Measurements from ENCODE around the gene ACSBG1.

Gene ACSBG1

GRCh38 chr15:78207641-78208340, 26.6 kb downstream of the ACSBG1 start:
- no peak for TF ChIP-seq CTCF (conservative IDR thresholded peaks at IDR 0.05; ENCODE audit: low read depth, low read length)
- H3K4me3 ChIP-seq (ENCODE audit: low read length): no peak overlapping the region
- DNase-seq (ENCODE audit: low read depth): no peak

GRCh38 chr15:78207110-78207458, 27.3 kb downstream of the ACSBG1 start:
- no peak for DNase-seq (ENCODE audit: low read depth)
- no peak overlapping the region for H3K4me3 ChIP-seq (ENCODE audit: low read length)
- TF ChIP-seq CTCF (conservative IDR thresholded peaks at IDR 0.05; ENCODE audit: low read depth, low read length): no peak

GRCh38 chr15:78206326-78207109, 27.8 kb downstream of the ACSBG1 start:
- no peak for TF ChIP-seq CTCF (conservative IDR thresholded peaks at IDR 0.05; ENCODE audit: low read depth, low read length)
- DNase-seq (ENCODE audit: low read depth): peak; percentile 48
- no peak overlapping the region for H3K4me3 ChIP-seq (ENCODE audit: low read length)

- no peak for TF ChIP-seq CTCF (conservative IDR thresholded peaks at IDR 0.05; ENCODE audit: low read depth, low read length)
- DNase-seq (ENCODE audit: low read depth): no peak
These were observed 28.5 kb downstream of the ACSBG1 start for GRCh38 chr15:78205856-78206255.

GRCh38 chr15:78205337-78205736, 29.0 kb downstream of the ACSBG1 start:
- TF ChIP-seq CTCF (conservative IDR thresholded peaks at IDR 0.05; ENCODE audit: low read depth, low read length): no peak
- DNase-seq (ENCODE audit: low read depth): no peak
- H3K4me3 ChIP-seq (ENCODE audit: low read length): no peak overlapping the region

More at GRCh38 chr15:78205856-78206255, 28.5 kb downstream of the ACSBG1 start:
- no peak overlapping the region for H3K4me3 ChIP-seq (ENCODE audit: low read length)

GRCh38 chr15:78204351-78205309, 29.7 kb downstream of the ACSBG1 start:
- no peak overlapping the region for H3K4me3 ChIP-seq (ENCODE audit: low read length)
- DNase-seq (ENCODE audit: low read depth): no peak

More at GRCh38 chr15:78204351-78205309, 29.7 kb downstream of the ACSBG1 start:
- no peak for TF ChIP-seq CTCF (conservative IDR thresholded peaks at IDR 0.05; ENCODE audit: low read depth, low read length)

All from retinal pigment epithelial cell (primary cell).